Esophagus muscularis mucosa (tissue), 4 donors: ENCODE results near the gene PICALM. TPM values are rescaled to one million over a fixed set of nuclear protein-coding genes. Genes with fewer than 3 reads are reported as not detected.

Experiments used
- DNase-seq: peaks from one replicate; pipeline ENCODE4 v3.0.0-alpha.2; 2017; ENCODE audit errors: extremely low spot score
- H3K27ac ChIP-seq, 4 donors: fragments of 200-600 bp; sonication (generic); replicated peaks in 1 of 4; 1 replicate in 3 of 4; 2 replicates in 1 of 4; pipeline ENCODE4 v1.5.1; 2016 to 2019; ENCODE audit warnings: mild to moderate bottlenecking in 1 of 4
- H3K27me3 ChIP-seq, 4 donors: fragments of 200-600 bp; sonication (generic); one replicate each; pipeline versions ENCODE4 v1.5.1 to v1.6.0; 2016 to 2019
- H3K36me3 ChIP-seq, 4 donors: fragments of 200-600 bp; sonication (generic); one replicate each; pipeline ENCODE4 v1.5.1; 2016 to 2019
- H3K4me1 ChIP-seq, 4 donors: fragments of 200-600 bp; sonication (generic); one replicate each; pipeline ENCODE4 v1.5.1; 2016 to 2019
- H3K4me3 ChIP-seq, 4 donors: fragments of 200-600 bp; sonication (generic); 1 replicate in 2 of 4; 2 replicates in 2 of 4; pipeline ENCODE4 v1.5.1; 2016 to 2019; ENCODE audit warnings: mild to moderate bottlenecking in 4 of 4, moderate library complexity in 1 of 4
- H3K9me3 ChIP-seq, 4 donors: fragments of 200-600 bp; sonication (generic); 1 replicate in 3 of 4; 2 replicates in 1 of 4; pipeline ENCODE4 v1.5.1; 2016 to 2019
- CTCF ChIP-seq, 3 experiments: fragments of 200-600 bp in 2 of 3; fragments of 450-650 bp in 1 of 3; sonication (generic) in 2 of 3; IDR thresholded peaks; one replicate each; pipeline ENCODE4 v1.5.1; 2017 to 2019; ENCODE audit warnings: antibody characterized with exemption in 3 of 3, mild to moderate bottlenecking in 2 of 3, moderate library complexity in 1 of 3
- EP300 ChIP-seq: sonication (generic); formaldehyde crosslinking; IDR thresholded peaks from one replicate; pipeline ENCODE4 v1.6.1; 2017; ENCODE audit warnings: antibody characterized with exemption
- POLR2A ChIP-seq: fragments of 450-650 bp; IDR thresholded peaks from one replicate; pipeline ENCODE4 v1.6.1; 2017; ENCODE audit warnings: antibody characterized with exemption, moderate library complexity, mild to moderate bottlenecking, low read depth
- POLR2AphosphoS5 ChIP-seq, 2 donors: sonication (generic); formaldehyde crosslinking; IDR thresholded peaks; one replicate each; pipeline ENCODE4 v1.6.1; 2017; ENCODE audit warnings: antibody characterized with exemption in 2 of 2
- WGBS: methylation state at CpG from one replicate; pipeline ENCODE4 v1.1.5; 2018; 5-methylcytosine and 5-hydroxymethylcytosine counted together
- intact Hi-C: fragments of 100-400 bp; cut with DNase I; formaldehyde crosslinking; loops from one replicate; pipeline ENCODE4 v1.15.1; 2023
- total RNA-seq, 4 donors: library from RNA; depleted of rRNA; stranded (reverse); fragments of >200 nt; gene quantifications; one replicate each; pipeline versions ENCODE4 v1.1.0 to v1.2.1, GENCODE V29; 2016

Gene PICALM, protein sequence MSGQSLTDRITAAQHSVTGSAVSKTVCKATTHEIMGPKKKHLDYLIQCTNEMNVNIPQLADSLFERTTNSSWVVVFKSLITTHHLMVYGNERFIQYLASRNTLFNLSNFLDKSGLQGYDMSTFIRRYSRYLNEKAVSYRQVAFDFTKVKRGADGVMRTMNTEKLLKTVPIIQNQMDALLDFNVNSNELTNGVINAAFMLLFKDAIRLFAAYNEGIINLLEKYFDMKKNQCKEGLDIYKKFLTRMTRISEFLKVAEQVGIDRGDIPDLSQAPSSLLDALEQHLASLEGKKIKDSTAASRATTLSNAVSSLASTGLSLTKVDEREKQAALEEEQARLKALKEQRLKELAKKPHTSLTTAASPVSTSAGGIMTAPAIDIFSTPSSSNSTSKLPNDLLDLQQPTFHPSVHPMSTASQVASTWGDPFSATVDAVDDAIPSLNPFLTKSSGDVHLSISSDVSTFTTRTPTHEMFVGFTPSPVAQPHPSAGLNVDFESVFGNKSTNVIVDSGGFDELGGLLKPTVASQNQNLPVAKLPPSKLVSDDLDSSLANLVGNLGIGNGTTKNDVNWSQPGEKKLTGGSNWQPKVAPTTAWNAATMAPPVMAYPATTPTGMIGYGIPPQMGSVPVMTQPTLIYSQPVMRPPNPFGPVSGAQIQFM
- total RNA-seq = 100 to 1,000 TPM; 228 to 281 (median 266) TPM

DNA sequence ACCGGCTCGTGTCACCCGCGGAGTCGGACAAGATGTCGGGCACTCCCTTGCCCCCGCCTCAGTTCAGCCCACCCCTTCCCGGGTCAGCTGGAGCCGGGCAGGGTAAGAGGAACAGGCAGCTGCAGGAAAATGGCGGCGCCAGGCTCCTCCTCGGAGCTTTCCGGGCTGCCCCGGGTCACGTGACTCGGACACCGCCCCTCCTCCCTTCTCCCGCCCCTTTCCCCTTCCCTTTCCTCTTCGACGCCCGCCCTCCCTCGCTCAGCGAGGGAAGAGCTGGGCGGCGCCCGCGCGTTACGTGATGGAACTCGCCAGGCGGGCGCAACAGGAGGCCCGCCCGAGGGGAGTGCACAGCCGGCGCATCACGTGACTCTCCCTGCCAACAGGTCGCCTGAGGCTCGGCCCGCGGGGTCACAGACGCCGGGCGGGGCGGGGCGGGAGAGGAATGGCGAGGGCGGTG, at the start of gene PICALM:
PICALM (minus strand) TSS at position 134 of the 457 bp plus-strand sequence. CDS start 304 bp downstream, outside the sequence.
- DNase-seq = peak; percentile 100
- WGBS = 0% methylated on average over 6 of the region's 48 CpGs
- Histone ChIP-seq H3K4me1 (peaks cover 29 to 40% (median 39%) of the 10 kb centered on the region in 4 donors), H3K36me3 (no peaks in the 10 kb centered on the region), H3K9me3 (no peaks in the 10 kb centered on the region), H3K4me3 (peak within 1 kb of the TSS; percentile 70 to 98 (median 87)), H3K27me3 (no peaks in the 10 kb centered on the region), H3K27ac (peak within 1 kb of the TSS; percentile 95 to 99 (median 97))
- peak; percentile 79 for TF ChIP-seq POLR2A
- TF ChIP-seq CTCF (IDR thresholded peaks at IDR 0.05) = no peak
- TF ChIP-seq POLR2AphosphoS5 (IDR thresholded peaks at IDR 0.05) = peak; percentile 94 to 96
- intact Hi-C loops = loop anchor here (10.0 kb wide), 1 partner anchor 56 kb away; no protein-coding TSS in a partner anchor

DNA sequence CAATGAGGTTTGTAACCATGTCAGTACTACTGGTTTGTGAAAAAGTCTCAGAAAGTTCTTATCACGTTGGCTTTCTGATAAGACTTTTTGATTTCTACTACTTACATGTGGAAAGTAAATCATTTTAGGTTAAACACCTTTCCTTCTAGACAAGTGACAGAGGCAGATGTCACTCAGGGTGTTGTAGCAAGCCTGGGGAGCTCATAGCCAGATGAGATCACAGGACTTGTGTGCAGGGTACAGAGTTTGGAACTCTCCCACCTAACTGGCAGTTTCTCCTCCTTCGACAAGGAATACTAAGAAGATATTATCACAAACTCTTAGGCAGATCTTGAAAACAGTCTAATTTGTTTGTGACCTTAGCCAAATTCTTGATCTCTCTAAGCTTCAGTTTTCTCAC, 49.4 kb upstream of the PICALM start:
- Histone ChIP-seq H3K4me3 (no peak overlapping the region), H3K36me3 (no peaks in the 10 kb centered on the region), H3K9me3 (no peaks in the 10 kb centered on the region), H3K4me1 (peaks cover 0 to 45% (median 40%) of the 10 kb centered on the region in 4 donors), H3K27ac (peak overlapping the region in 2 of 4 donors; percentile 55 to 68), H3K27me3 (no peaks in the 10 kb centered on the region)
- intact Hi-C loops = no loop called here
- no peak for TF ChIP-seq CTCF (IDR thresholded peaks at IDR 0.05)
- no peak for TF ChIP-seq POLR2A
- TF ChIP-seq EP300 = no peak
- TF ChIP-seq POLR2AphosphoS5 (IDR thresholded peaks at IDR 0.05) = no peak
- WGBS = 78% methylated on average over 2 of the region's 2 CpGs
- DNase-seq = no peak

DNA sequence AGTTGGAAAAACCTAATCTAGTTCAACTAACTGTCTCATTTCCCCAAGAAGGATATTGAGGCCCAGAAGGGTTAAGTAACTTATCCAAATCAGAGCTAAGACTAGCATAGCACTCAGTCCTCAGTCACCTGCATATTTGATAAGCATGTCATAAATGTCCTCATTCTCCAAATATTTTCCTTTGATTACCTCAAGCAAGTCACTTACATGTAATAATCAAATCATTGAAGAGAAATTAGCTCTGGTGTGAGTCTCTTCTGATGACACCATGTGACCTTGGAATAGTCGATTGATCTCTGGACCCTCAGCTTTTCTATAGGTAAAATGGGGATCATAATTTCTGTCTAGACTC, 48.8 kb upstream of the PICALM start:
- Histone ChIP-seq H3K36me3 (no peaks in the 10 kb centered on the region), H3K27ac (no peak overlapping the region), H3K27me3 (no peaks in the 10 kb centered on the region), H3K4me1 (peaks cover 0 to 44% (median 39%) of the 10 kb centered on the region in 4 donors), H3K4me3 (no peak overlapping the region), H3K9me3 (no peaks in the 10 kb centered on the region)
- intact Hi-C loops = no loop called here
- DNase-seq = no peak
- WGBS = 100% methylated on average over 1 of the region's 1 CpG
- TF ChIP-seq EP300 = no peak
- TF ChIP-seq POLR2AphosphoS5 (IDR thresholded peaks at IDR 0.05) = no peak
- TF ChIP-seq CTCF (IDR thresholded peaks at IDR 0.05) = no peak
- no peak for TF ChIP-seq POLR2A

- no peak for TF ChIP-seq CTCF (IDR thresholded peaks at IDR 0.05)
- TF ChIP-seq POLR2AphosphoS5 (IDR thresholded peaks at IDR 0.05) = no peak
- no peak for TF ChIP-seq EP300
- no peak for TF ChIP-seq POLR2A
- 59% methylated on average over 5 of the region's 5 CpGs for WGBS
- Histone ChIP-seq H3K4me3 (no peak overlapping the region), H3K36me3 (no peaks in the 10 kb centered on the region), H3K27ac (peak overlapping the region in 1 of 4 donors; percentile 71), H3K9me3 (no peaks in the 10 kb centered on the region), H3K4me1 (peaks cover 0 to 44% (median 39%) of the 10 kb centered on the region in 4 donors), H3K27me3 (no peaks in the 10 kb centered on the region)
- intact Hi-C loops = no loop called here
- DNase-seq = no peak
These were observed 48.3 kb upstream of the PICALM start for GRCh38 chr11:86117001-86117711.
